Measurements from ENCODE around the gene MYO18A.
A peak's percentile ranks its signal among the peaks of the same experiment; 100 is the strongest.

Gene MYO18A

DNA sequence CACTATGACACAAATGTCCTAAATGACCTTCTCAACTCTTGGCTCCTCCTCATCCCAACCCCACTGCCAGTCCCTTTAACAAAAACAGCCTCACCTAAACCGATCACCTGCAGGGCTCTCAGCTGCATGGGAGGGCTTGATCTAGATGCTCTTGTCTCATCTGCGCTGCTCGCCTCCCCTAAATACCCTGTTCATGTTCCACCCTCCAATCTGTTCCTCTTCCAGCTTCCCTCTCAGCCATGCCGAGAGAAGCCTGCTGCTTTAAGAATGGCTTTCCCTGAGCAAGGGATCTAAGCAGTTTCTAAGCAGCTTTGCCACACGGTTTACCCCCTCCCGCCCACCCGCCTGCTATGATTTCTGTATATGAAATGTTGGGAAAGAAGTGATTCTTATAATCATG, 113.6 kb downstream of the MYO18A start:
- FAIRE-seq, result no peak
- no peak for DNase-seq (ENCODE audit: insufficient read length, low spot score)

- no peak for DNase-seq (ENCODE audit: insufficient read length, low spot score)
- FAIRE-seq, result no peak
These were observed 114.2 kb downstream of the MYO18A start for GRCh38 chr17:29066047-29066446.

- FAIRE-seq (no peak), DNase-seq (ENCODE audit: insufficient read length, low spot score) (no peak)
These were observed 116.2 kb downstream of the MYO18A start for GRCh38 chr17:29063992-29064391.

DNA sequence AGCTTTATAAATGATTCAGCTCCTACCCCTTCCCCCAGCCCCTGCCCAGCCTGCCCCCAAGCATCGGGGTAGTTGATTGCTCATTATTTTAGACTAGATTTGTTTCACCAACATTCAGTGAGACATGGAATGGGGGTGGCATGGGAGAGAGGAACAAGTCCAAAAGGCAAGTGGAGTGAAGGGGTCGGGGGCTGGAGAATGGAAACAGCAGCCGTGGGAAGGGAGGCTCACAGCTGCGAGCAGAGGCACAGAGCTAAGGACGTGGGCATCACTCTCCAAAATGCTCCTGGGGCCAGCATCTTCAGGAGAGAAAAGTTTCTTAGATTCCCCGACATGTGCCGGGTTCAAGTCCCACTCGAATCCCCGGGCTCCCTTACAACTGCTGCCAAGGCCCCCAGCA, 118.0 kb downstream of the MYO18A start:
- no peak for FAIRE-seq
- no peak for DNase-seq (ENCODE audit: insufficient read length, low spot score)

DNA sequence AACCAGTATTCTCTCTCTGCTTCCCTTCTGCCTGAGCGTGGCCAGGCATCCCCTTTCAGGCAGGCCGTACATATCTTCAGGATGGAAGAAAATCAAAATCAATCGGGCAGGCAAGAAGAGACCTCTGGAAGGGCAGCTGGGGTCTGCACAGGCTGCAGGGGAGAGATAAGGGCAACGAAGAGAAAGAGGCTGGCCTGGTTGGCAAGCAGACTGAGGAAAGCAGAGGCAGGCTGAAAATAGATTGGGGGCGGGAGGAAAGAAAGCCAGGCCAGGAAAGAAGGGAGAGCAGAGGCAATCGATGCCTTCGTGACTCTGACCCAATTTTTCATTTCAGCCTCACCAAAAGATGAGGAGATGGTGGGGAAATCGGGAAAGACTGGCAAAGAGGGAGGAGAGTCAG, 119.2 kb downstream of the MYO18A start:
- DNase-seq (ENCODE audit: insufficient read length, low spot score) (no peak), FAIRE-seq (no peak)

DNA sequence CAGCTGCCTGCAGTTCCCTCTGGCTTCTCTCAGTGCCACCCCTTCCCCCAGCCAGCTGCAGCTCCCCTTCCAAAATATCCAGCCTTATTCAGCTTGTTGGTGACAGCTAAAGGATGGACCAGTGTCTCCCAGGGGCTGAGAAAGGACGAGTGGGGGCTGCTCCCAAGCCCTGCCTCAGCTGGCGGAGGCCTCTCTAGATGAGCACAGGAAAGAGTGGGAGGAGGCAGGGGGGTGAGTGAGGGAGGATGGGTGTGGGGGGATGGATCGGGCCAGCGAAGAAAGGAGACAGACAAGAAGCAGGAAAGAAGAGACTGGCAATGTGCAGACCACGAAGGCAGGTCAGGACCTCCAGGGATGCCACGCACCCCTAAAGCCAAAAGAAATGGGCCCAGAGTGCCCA, 119.7 kb downstream of the MYO18A start:
- DNase-seq (ENCODE audit: insufficient read length, low spot score), result no peak
- FAIRE-seq, result no peak

DNA sequence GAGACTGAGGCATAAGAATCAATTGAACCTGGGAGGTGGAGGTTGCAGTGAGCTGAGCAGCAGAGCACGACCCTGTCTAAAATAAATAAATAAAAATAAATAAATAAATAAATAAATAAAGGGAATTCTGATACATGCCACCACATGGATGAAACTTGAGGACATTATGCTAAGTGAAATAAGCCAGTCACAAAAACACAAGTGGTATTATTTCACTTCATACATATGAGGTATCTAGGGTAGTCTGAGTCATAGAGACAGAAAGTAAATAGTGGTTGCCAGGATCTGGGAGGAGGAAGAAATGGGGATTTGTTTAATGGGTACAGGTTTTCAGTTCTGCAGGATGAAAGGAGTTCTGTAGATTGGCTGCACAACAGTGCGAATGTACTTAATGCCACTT, 120.9 kb downstream of the MYO18A start:
- FAIRE-seq (no peak), DNase-seq (ENCODE audit: insufficient read length, low spot score) (no peak)

DNA sequence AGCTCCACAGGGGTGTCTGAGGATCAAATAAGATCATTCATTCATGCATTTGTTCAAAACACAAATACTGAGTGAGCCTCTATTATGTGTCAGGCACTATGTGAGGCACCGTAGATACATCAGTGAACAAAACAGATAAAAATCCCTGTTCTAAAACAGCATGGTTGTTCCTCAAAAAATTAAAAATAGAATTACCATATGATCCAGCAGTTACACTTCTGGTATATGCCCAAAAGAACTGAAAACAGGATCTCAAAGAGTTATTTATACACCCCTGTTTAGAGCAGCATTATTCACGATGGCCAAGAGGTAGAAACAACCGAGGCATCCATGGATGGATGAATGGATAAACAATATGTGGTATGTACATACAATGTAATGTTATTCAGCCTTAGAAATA, 121.8 kb downstream of the MYO18A start:
- FAIRE-seq (no peak), DNase-seq (ENCODE audit: insufficient read length, low spot score) (no peak)

DNA sequence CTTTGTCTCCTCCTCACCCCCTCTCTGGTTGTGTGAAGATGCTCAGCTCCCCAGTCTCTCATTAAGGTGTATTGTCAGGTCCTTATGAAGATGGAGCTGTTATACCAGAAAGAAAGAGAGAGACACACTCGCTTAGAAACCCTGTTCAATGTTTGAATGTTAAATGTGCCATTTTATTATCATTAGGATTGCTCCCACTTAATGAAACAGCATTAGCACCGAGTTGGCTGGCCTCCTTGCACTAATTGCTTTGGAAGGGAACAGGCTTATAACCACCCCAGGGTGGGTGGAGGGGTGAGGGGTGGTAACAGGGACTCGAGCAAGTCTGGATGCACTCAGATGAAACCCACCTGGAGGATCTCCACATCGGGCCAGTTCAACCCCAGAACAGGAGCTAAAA, 122.8 kb downstream of the MYO18A start:
- FAIRE-seq, result no peak
- DNase-seq (ENCODE audit: insufficient read length, low spot score), result no peak

- DNase-seq (ENCODE audit: insufficient read length, low spot score) (no peak), FAIRE-seq (no peak)
These were observed 125.4 kb downstream of the MYO18A start for GRCh38 chr17:29054835-29055234.

DNA sequence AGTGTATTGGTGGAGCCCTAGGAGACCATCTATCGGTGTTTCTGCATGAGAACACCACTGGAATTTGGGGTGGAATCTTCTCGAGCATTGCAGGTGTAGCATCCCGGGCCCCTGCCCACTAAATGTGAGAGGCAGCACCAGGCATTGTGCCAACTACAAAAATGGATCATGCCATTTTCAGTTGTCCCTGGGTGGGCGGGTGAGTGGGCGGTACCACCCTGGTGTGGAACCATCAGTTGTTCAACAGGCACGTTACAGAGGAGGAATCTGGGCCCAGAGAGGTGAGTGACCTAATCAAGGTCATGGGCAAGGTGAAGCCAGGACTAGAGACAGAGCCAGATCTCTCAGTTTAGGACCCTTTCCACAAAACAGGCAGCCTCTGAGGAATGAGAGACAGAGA, 128.5 kb downstream of the MYO18A start:
- DNase-seq (ENCODE audit: insufficient read length, low spot score) (no peak), FAIRE-seq (no peak)

GRCh38 chr17:29051194-29051593, 129.0 kb downstream of the MYO18A start:
- DNase-seq (ENCODE audit: insufficient read length, low spot score) (no peak), FAIRE-seq (no peak)

- FAIRE-seq (no peak), DNase-seq (ENCODE audit: insufficient read length, low spot score) (no peak)
These were observed 130.0 kb downstream of the MYO18A start for GRCh38 chr17:29050176-29050575.

- no peak for FAIRE-seq
- no peak for DNase-seq (ENCODE audit: insufficient read length, low spot score)
These were observed 130.6 kb downstream of the MYO18A start for GRCh38 chr17:29049541-29050145.

DNA sequence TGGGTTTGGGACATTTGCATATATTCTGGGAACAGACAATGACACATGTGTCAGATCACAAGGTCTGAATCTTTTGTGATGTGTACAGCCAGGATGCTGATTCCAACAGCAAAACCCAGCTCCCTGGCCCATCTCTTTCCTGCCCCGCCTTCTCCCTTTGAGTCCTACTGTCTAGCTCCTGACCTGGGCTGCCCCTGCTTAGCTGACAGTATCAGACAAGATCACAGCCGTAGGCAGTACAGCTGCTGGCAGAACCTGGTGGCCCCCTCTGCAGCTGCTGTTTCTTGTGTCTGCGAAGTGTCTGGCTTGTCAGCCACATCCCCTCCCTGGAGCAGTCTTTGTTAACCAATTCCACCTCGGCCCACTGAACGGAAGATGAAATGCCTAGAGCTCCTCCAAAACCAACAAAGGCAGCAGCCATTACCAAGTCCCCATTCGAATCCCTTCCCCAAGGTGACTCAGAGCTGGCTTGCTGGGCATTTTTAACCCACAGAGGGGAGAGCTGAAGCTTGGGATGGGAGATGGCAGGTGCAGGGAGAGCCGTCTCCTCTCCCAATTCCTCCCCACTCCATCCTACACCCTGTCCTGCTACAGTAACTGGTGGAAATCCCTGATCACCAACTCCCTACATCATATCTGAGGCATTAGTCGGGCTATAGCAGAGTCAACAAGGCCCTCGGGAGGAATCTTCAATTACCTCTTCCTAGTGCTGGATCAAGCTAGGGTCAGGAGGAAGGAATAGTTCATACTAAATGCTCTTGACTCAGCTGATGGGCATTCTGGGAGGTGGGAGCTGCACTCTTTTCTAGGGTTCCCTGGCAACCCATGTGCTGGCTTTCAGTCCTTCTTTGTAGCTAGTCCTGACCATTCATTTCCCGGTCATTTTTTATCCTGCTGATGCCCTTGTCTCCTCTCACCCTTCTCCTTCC, 131.5 kb downstream of the MYO18A start:
- FAIRE-seq, result peak; percentile 91
- DNase-seq (ENCODE audit: insufficient read length, low spot score), result peak; percentile 30

- DNase-seq (ENCODE audit: insufficient read length, low spot score) (no peak), FAIRE-seq (no peak)
These were observed 133.7 kb downstream of the MYO18A start for GRCh38 chr17:29046473-29046839.

DNA sequence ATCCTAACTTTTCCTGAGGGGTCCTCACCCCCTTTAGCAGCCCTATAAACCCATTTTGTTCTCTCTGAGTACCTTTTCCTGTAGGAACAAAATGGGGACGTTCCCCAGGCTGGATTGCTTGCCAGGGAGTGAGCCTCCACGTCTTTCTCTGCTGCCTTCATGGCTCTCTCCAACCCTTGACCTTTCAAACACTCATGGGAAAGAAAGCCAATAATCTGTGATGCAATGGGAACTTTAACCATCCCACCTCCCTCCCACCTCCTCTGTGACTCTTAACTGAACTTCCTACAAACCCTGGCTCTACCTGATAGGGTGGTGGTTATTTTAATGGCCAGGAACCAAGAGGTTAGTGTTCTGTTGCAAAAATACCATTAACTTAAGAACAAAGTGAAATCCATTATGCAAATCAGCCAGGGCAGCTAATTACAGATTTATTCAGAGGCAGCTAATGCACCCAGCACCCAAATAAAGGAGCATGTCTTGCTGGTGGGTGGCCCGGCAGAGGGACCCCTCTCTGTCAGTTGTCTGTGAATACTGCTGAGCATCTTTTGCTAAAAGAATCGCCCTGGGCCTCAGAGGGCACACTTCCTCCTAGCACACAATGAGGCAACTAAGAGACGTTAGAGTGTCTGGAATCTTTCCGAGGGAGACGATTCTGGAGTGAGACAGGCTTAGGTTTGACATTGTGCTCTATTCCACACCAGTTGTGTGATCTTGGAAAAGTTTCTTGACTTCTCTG, 134.3 kb downstream of the MYO18A start:
- no peak for DNase-seq (ENCODE audit: insufficient read length, low spot score)
- no peak for FAIRE-seq

GRCh38 chr17:29045026-29045425, 135.2 kb downstream of the MYO18A start:
- DNase-seq (ENCODE audit: insufficient read length, low spot score) (no peak), FAIRE-seq (no peak)

- DNase-seq (ENCODE audit: insufficient read length, low spot score), result no peak
- FAIRE-seq, result no peak
These were observed 136.6 kb downstream of the MYO18A start for GRCh38 chr17:29043539-29044145.

DNA sequence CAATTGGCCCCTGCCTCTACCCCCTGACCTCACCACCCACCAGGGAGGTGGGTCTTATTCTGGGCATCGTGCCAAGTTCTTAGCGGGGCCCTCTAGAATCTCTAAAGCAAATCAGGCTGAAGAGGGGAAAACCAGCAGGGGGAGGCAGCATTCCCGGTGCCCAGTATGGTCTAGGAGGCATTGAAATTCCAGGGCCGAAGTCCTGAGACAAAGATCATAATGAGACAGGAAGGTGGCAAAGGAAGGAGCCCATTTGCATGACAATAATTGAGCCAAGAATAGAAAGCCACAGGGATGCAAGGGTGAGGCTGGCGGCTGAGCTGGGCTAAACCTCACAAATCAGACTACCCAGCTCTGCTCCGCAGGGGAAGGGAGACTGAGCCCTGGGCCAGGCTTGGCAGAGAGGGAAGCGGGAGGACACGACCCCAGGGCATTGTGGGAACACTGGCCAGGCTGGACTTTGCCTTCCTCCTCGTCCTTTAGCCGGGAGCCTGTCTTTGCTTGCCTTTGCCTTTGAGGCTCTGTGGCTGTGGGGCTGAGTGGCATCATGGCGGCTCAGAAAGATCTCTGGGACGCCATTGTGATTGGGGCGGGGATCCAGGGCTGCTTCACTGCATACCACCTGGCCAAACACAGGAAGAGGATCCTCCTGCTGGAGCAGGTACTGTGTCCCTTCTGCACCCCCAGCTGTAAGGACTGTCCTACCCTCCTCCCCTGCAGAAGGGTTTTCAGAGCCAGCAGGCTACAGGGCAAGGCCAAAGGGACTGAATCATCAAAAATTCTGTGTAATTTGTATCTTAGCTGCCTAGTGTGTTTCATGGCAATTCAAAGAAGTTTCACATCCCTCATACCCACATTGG, 137.3 kb downstream of the MYO18A start, which contains the start of gene PIPOX:
Gene PIPOX (plus strand): TSS at position 463 of the 860 bp plus-strand sequence. CDS start 85 bp downstream, at position 548.
- peak; percentile 26 for FAIRE-seq
- peak; percentile 78 for DNase-seq (ENCODE audit: insufficient read length, low spot score)
